Adrenal gland (tissue), 5 donors: ENCODE measurements around the gene PHF23.

ENCODE experiments used
- POLR2A ChIP-seq, 2 donors: fragments of 450-650 bp; IDR thresholded peaks; one replicate each; pipeline ENCODE4 v1.6.1; 2017; ENCODE audit warnings: antibody characterized with exemption in 2 of 2, mild to moderate bottlenecking in 2 of 2, moderate library complexity in 1 of 2
- TF ChIP-seq, protein P1 (sequence below), 6 experiments: fragments of 450-650 bp in 4 of 6; fragments of 200-600 bp in 2 of 6; sonication (generic) in 1 of 6; IDR thresholded peaks; 1 replicate in 5 of 6; 2 replicates in 1 of 6; pipeline versions ENCODE4 v1.5.1 to v1.8.0; 2016 to 2021; ENCODE audit warnings: antibody characterized with exemption in 6 of 6, mild to moderate bottlenecking in 2 of 6, moderate library complexity in 1 of 6
- donor health status: DM: no; HTN: no; CAD: no.

DNA sequence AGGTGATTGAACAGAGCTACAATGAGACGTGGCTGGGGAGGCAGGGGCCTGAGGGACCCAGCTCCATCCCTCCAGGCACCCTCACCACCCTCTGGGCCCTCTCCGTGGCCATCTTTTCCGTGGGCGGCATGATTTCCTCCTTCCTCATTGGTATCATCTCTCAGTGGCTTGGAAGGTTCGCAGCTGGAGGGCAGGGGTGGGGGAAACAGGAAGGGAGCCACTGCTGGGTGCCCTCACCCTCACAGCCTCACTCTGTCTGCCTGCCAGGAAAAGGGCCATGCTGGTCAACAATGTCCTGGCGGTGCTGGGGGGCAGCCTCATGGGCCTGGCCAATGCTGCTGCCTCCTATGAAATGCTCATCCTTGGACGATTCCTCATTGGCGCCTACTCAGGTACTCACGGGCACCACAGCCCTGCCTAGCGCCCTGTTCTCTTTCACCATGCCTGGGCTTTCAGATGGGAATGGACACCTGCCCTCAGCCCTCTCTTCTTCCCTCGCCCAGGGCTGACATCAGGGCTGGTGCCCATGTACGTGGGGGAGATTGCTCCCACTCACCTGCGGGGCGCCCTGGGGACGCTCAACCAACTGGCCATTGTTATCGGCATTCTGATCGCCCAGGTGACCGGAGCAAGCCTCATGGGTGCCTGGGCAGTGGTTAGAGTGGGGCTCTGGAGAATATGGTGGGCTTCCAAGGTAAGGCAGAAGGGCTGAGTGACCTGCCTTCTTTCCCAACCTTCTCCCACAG lies 44.4 kb upstream of the PHF23 start:
- TF ChIP-seq, protein P1, sequence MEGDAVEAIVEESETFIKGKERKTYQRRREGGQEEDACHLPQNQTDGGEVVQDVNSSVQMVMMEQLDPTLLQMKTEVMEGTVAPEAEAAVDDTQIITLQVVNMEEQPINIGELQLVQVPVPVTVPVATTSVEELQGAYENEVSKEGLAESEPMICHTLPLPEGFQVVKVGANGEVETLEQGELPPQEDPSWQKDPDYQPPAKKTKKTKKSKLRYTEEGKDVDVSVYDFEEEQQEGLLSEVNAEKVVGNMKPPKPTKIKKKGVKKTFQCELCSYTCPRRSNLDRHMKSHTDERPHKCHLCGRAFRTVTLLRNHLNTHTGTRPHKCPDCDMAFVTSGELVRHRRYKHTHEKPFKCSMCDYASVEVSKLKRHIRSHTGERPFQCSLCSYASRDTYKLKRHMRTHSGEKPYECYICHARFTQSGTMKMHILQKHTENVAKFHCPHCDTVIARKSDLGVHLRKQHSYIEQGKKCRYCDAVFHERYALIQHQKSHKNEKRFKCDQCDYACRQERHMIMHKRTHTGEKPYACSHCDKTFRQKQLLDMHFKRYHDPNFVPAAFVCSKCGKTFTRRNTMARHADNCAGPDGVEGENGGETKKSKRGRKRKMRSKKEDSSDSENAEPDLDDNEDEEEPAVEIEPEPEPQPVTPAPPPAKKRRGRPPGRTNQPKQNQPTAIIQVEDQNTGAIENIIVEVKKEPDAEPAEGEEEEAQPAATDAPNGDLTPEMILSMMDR (IDR thresholded peaks at IDR 0.05): no peak
- no peak for TF ChIP-seq POLR2A (IDR thresholded peaks at IDR 0.05)
